Measurements from ENCODE around the gene NLGN1. TPM values are rescaled to one million over a fixed set of nuclear protein-coding genes. Genes with fewer than 3 reads are reported as not detected.

The NLGN1 gene
- total RNA-seq, 1 donor from 2014 or later, result 4.5 TPM

- peak; percentile 41 for DNase-seq (ENCODE audit: low read depth)
- no peak overlapping the region for H3K4me3 ChIP-seq (ENCODE audit: low read depth, low read length)
- TF ChIP-seq, protein P1, sequence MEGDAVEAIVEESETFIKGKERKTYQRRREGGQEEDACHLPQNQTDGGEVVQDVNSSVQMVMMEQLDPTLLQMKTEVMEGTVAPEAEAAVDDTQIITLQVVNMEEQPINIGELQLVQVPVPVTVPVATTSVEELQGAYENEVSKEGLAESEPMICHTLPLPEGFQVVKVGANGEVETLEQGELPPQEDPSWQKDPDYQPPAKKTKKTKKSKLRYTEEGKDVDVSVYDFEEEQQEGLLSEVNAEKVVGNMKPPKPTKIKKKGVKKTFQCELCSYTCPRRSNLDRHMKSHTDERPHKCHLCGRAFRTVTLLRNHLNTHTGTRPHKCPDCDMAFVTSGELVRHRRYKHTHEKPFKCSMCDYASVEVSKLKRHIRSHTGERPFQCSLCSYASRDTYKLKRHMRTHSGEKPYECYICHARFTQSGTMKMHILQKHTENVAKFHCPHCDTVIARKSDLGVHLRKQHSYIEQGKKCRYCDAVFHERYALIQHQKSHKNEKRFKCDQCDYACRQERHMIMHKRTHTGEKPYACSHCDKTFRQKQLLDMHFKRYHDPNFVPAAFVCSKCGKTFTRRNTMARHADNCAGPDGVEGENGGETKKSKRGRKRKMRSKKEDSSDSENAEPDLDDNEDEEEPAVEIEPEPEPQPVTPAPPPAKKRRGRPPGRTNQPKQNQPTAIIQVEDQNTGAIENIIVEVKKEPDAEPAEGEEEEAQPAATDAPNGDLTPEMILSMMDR (IDR thresholded peaks at IDR 0.05; ENCODE audit: insufficient read depth, low read length, poor library complexity, severe bottlenecking), result no peak
- H3K36me3 ChIP-seq (ENCODE audit: control insufficient read depth, insufficient read depth, low read length), result no peaks in the 10 kb centered on the region
- no peaks in the 10 kb centered on the region for H3K27me3 ChIP-seq (ENCODE audit: control insufficient read depth, insufficient read depth, low read length)
Measured at GRCh38 chr3:173920386-173920785, 522.8 kb downstream of the NLGN1 start.

DNA sequence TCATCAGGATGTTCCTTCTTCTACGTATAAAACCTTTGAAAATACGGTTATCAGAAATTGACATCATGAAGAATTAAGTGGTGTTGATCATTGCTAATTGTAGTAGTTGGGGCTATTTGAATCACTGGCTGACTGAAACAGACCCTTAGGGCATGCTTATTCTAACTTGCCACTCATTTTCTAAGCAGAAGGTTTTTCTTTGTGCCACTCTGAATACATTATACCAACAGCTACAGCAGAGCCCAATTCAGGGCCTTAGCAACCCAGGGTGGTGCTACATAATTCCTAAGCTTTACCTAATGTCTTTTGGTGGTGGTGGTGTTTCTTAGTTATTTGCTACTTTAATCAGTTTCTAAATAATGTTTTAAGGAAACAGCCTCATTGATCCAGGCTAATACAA lies 524.2 kb downstream of the NLGN1 start:
- TF ChIP-seq, protein P1 (IDR thresholded peaks at IDR 0.05; ENCODE audit: insufficient read depth, low read length, poor library complexity, severe bottlenecking), result no peak
- DNase-seq (ENCODE audit: low read depth), result no peak
- H3K36me3 ChIP-seq (ENCODE audit: control insufficient read depth, insufficient read depth, low read length), result no peaks in the 10 kb centered on the region
- H3K27me3 ChIP-seq (ENCODE audit: control insufficient read depth, insufficient read depth, low read length), result no peaks in the 10 kb centered on the region
- no peak overlapping the region for H3K4me3 ChIP-seq (ENCODE audit: low read depth, low read length)

GRCh38 chr3:173923204-173923603 lies 525.7 kb downstream of the NLGN1 start:
- TF ChIP-seq, protein P1 (IDR thresholded peaks at IDR 0.05; ENCODE audit: insufficient read depth, low read length, poor library complexity, severe bottlenecking), result no peak
- Histone ChIP-seq H3K36me3 (ENCODE audit: control insufficient read depth, insufficient read depth, low read length) (no peaks in the 10 kb centered on the region), H3K27me3 (ENCODE audit: control insufficient read depth, insufficient read depth, low read length) (no peaks in the 10 kb centered on the region), H3K4me3 (ENCODE audit: low read depth, low read length) (no peak overlapping the region)
- DNase-seq (ENCODE audit: low read depth), result no peak

GRCh38 chr3:173930251-173930650 lies 532.7 kb downstream of the NLGN1 start:
- TF ChIP-seq, protein P1 (IDR thresholded peaks at IDR 0.05; ENCODE audit: insufficient read depth, low read length, poor library complexity, severe bottlenecking), result no peak
- no peak for DNase-seq (ENCODE audit: low read depth)
- Histone ChIP-seq H3K36me3 (ENCODE audit: control insufficient read depth, insufficient read depth, low read length) (no peaks in the 10 kb centered on the region), H3K4me3 (ENCODE audit: low read depth, low read length) (no peak overlapping the region), H3K27me3 (ENCODE audit: control insufficient read depth, insufficient read depth, low read length) (no peaks in the 10 kb centered on the region)

GRCh38 chr3:173932624-173933023 lies 535.1 kb downstream of the NLGN1 start:
- no peaks in the 10 kb centered on the region for H3K27me3 ChIP-seq (ENCODE audit: control insufficient read depth, insufficient read depth, low read length)
- peak; percentile 45 for DNase-seq (ENCODE audit: low read depth)
- TF ChIP-seq, protein P1 (IDR thresholded peaks at IDR 0.05; ENCODE audit: insufficient read depth, low read length, poor library complexity, severe bottlenecking), result no peak
- no peaks in the 10 kb centered on the region for H3K36me3 ChIP-seq (ENCODE audit: control insufficient read depth, insufficient read depth, low read length)
- H3K4me3 ChIP-seq (ENCODE audit: low read depth, low read length), result no peak overlapping the region

DNA sequence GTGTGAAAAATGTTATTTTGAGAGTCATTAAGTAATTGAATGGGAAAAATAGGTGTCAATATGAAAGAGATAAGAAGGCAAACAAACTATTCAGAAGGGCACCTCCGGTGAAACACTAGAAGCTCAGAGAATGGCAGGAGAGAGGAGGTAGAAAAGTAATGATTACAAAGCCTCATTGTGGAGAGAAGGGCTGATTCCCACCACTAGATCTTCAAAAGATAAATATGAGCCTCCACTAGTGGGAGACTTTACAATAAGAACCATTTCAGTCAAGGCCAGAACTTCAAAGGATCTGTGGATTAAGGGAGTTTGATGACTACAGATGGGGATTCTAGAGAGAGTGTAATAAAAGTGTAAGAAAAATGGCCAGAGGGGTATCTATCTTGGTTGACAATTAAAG lies 535.6 kb downstream of the NLGN1 start:
- DNase-seq (ENCODE audit: low read depth), result no peak
- TF ChIP-seq, protein P1 (IDR thresholded peaks at IDR 0.05; ENCODE audit: insufficient read depth, low read length, poor library complexity, severe bottlenecking), result no peak
- H3K4me3 ChIP-seq (ENCODE audit: low read depth, low read length), result no peak overlapping the region
- H3K36me3 ChIP-seq (ENCODE audit: control insufficient read depth, insufficient read depth, low read length), result no peaks in the 10 kb centered on the region
- H3K27me3 ChIP-seq (ENCODE audit: control insufficient read depth, insufficient read depth, low read length), result no peaks in the 10 kb centered on the region
